ENCODE data around the gene LITAF. TPM values are rescaled to one million over a fixed set of nuclear protein-coding genes. Genes with fewer than 3 reads are reported as not detected.

Gene LITAF
- polyA plus RNA-seq, 1 of the 3 experiments (the other 2 are of a cell fraction): 45.7 TPM

GRCh38 chr16:11621920-11622651 lies 35.4 kb upstream of the LITAF start (continued):
- TF ChIP-seq REST (IDR thresholded peaks at IDR 0.05; ENCODE audit: low read depth, low read length): no peak

- H2AFZ ChIP-seq (ENCODE audit: low read depth): no peak overlapping the region; the same call in 1 of the 2 replicates
- H3K9me2 ChIP-seq: no peaks in the 10 kb centered on the region
- no peak overlapping the region for H3K4me2 ChIP-seq
Measured at GRCh38 chr16:11621539-11621919, 34.8 kb upstream of the LITAF start.

More at GRCh38 chr16:11621539-11621919, 34.8 kb upstream of the LITAF start:
- Histone ChIP-seq H3K4me1 (ENCODE audit: control insufficient read depth in 1 of 2, insufficient read depth in 2 of 2, low read depth in 1 of 2, low read length in 1 of 2) (no peaks in the 10 kb centered on the region; a peak in 1 of 4 replicates), H3K79me2 (ENCODE audit: insufficient read depth) (no peaks in the 10 kb centered on the region), H3K27ac (ENCODE audit: low read depth in 2 of 2, low read length in 1 of 2) (no peak overlapping the region), H3K9ac (no peak overlapping the region), H4K20me1 (ENCODE audit: insufficient read depth) (no peaks in the 10 kb centered on the region), H3K36me3 (replicated peaks in 1 of 2; ENCODE audit: control insufficient read depth in 1 of 2, insufficient read depth in 2 of 2, low read length in 1 of 2) (no peaks in the 10 kb centered on the region), H3K27me3 (ENCODE audit: insufficient read depth) (no peaks in the 10 kb centered on the region), H3K4me3 (ENCODE audit: low read depth in 2 of 2, low read length in 1 of 2) (no peak overlapping the region), H3K9me3 (no peaks in the 10 kb centered on the region), H3F3A (replicated peaks; ENCODE audit: insufficient read depth) (peaks cover 2% of the 10 kb centered on the region)
- 94% methylated on average over 5 of the region's 6 CpGs for WGBS (ENCODE audit: low lambda C conversion rate)
- ChIA-PET CTCF (interaction anchor here (0.9 to 1.3 kb wide), 5 partner anchors 9 to 366 kb away, joined by 3 to 4 read pairs (median 4); partner anchors contain the start of gene SOCS1), POLR2A (no interaction called here)
- TF ChIP-seq MEF2A (IDR thresholded peaks at IDR 0.05; ENCODE audit: borderline replicate concordance, low read depth) (no peak), NFIC (IDR thresholded peaks at IDR 0.05; ENCODE audit: borderline replicate concordance) (no peak), YY1 (IDR thresholded peaks at IDR 0.05; ENCODE audit: low read depth) (no peak), FOSL2 (IDR thresholded peaks at IDR 0.05; ENCODE audit: borderline replicate concordance, low read depth) (no peak), FOXJ3 (CRISPR knock-in tag; IDR thresholded peaks at IDR 0.05) (no peak), PBX3 (IDR thresholded peaks at IDR 0.05) (no peak), MXI1 (IDR thresholded peaks at IDR 0.05; ENCODE audit: low read depth, low read length) (no peak), RXRA (IDR thresholded peaks at IDR 0.05; ENCODE audit: borderline replicate concordance, low read depth) (no peak), REST (IDR thresholded peaks at IDR 0.05; ENCODE audit: low read depth, low read length) (no peak), NRF1 (IDR thresholded peaks at IDR 0.05; ENCODE audit: low read depth, low read length) (no peak)
- no peak for DNase-seq

Data from SK-N-SH (cell line).